ENCODE measurements around the gene CHST12. TPM values are rescaled to one million over a fixed set of nuclear protein-coding genes. Genes with fewer than 3 reads are reported as not detected.

CHST12 gene
- total RNA-seq, 1 donor from 2014 or later = 27.3 TPM

DNA sequence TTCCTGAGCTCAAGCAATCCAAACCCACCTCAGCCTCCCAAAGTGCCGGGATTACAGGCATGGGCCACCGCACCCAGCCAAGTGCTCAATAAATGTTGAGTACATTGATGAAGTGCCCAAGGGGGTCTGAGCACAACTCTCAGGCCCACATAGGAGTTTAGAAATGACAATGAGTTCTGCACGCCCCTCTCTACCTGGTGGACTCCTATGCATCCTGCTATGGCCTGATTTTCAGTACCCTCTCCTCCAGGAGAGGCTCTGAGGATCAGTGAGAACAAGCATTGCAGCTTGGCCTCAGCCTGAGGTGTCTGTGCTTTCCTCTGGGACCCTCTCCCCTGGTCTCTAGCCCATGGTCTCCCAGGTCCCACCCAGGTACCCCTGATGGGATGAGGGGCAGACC lies 93.7 kb downstream of the CHST12 start:
- H3K4me3 Mint-ChIP-seq (ENCODE audit: unreplicated experiment) = no peak overlapping the region
- H3K4me1 Mint-ChIP-seq (ENCODE audit: low read depth, unreplicated experiment) = peaks cover 5% of the 10 kb centered on the region
- no peak for DNase-seq
- H3K9me3 Mint-ChIP-seq (ENCODE audit: unreplicated experiment) = peaks cover 4% of the 10 kb centered on the region
- peaks cover 5% of the 10 kb centered on the region for H3K27me3 Mint-ChIP-seq (ENCODE audit: unreplicated experiment)
- no peak overlapping the region for H3K27ac Mint-ChIP-seq (ENCODE audit: unreplicated experiment)
- peaks cover under 1% of the 10 kb centered on the region for H3K36me3 Mint-ChIP-seq (ENCODE audit: unreplicated experiment)
- TF ChIP-seq, protein P1, sequence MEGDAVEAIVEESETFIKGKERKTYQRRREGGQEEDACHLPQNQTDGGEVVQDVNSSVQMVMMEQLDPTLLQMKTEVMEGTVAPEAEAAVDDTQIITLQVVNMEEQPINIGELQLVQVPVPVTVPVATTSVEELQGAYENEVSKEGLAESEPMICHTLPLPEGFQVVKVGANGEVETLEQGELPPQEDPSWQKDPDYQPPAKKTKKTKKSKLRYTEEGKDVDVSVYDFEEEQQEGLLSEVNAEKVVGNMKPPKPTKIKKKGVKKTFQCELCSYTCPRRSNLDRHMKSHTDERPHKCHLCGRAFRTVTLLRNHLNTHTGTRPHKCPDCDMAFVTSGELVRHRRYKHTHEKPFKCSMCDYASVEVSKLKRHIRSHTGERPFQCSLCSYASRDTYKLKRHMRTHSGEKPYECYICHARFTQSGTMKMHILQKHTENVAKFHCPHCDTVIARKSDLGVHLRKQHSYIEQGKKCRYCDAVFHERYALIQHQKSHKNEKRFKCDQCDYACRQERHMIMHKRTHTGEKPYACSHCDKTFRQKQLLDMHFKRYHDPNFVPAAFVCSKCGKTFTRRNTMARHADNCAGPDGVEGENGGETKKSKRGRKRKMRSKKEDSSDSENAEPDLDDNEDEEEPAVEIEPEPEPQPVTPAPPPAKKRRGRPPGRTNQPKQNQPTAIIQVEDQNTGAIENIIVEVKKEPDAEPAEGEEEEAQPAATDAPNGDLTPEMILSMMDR (IDR thresholded peaks at IDR 0.05; ENCODE audit: partially characterized antibody, unreplicated experiment) = no peak

DNA sequence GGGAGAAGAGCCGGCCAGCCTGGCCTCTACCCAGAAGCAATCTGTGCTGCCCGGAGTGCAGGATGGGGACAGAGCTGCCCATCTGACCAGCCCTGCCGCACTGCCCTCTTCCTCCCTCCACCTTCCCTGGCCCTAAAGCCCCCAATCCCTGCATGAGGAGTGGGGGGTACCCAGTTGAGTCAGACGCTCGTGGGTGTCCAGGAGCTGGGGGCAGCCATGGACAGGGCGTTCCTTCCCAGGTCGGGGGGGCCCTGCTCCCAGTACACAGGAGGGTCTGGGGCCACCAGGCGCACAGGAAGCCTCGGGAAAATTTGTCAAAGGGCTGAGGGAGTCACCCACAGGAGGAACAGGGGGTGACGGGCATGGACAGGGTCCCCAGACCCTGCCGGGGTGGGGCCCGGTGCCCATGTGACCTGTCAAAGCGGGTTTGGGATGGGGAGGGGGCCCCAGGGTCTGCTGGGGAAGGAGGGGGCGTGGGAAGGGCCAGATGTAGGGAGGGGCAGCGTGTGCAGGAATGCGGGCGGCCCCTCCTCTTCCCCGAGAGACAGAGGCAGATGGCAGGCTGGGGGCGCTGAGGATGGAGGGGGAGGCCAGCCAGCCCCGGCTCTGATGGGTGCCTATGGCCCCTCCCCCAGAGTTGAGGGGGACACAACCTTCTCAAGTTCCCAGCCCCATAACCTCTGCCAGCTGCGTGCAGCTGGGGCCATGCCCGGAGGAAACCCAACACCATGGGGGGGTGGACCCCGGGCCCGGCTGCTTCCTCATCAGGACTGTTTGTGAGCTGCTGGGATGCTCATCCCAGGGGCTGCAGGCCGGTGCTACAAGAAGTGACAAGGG lies 94.3 kb downstream of the CHST12 start:
- TF ChIP-seq, protein P1 (IDR thresholded peaks at IDR 0.05; ENCODE audit: partially characterized antibody, unreplicated experiment) = no peak
- Mint-ChIP-seq H3K27ac (ENCODE audit: unreplicated experiment) (no peak overlapping the region), H3K4me3 (ENCODE audit: unreplicated experiment) (no peak overlapping the region), H3K9me3 (ENCODE audit: unreplicated experiment) (peaks cover 2% of the 10 kb centered on the region), H3K4me1 (ENCODE audit: low read depth, unreplicated experiment) (peaks cover 5% of the 10 kb centered on the region), H3K27me3 (ENCODE audit: unreplicated experiment) (peaks cover 5% of the 10 kb centered on the region), H3K36me3 (ENCODE audit: unreplicated experiment) (no peaks in the 10 kb centered on the region)
- DNase-seq = no peak

Other genes with a start within 250 kb of the CHST12 start
- gene MAD1L1, start 170.7 kb upstream of the CHST12 start, total RNA-seq (ENCODE audit: unreplicated experiment) = 57.6 TPM
- 28.1 TPM for gene MRM2, start 161.4 kb upstream of the CHST12 start, total RNA-seq (ENCODE audit: unreplicated experiment)
- gene NUDT1, start 161.4 kb upstream of the CHST12 start, total RNA-seq (ENCODE audit: unreplicated experiment) = 19.5 TPM
- gene SNX8, start 89.2 kb upstream of the CHST12 start, total RNA-seq (ENCODE audit: unreplicated experiment) = 22.2 TPM
- 136 TPM for gene EIF3B, start 48.8 kb upstream of the CHST12 start, total RNA-seq (ENCODE audit: unreplicated experiment)
- gene GRIFIN, start 72.8 kb downstream of the CHST12 start, total RNA-seq (ENCODE audit: unreplicated experiment) = not detected
- 75.5 TPM for gene LFNG, start 116.2 kb downstream of the CHST12 start, total RNA-seq (ENCODE audit: unreplicated experiment)
- 30.5 TPM for gene BRAT1, start 151.9 kb downstream of the CHST12 start, total RNA-seq (ENCODE audit: unreplicated experiment)
- 12.0 TPM for gene IQCE, start 155.4 kb downstream of the CHST12 start, total RNA-seq (ENCODE audit: unreplicated experiment)
- 324 TPM for gene TTYH3, start 228.4 kb downstream of the CHST12 start, total RNA-seq (ENCODE audit: unreplicated experiment)

Measured in glutamatergic neuron (in vitro differentiated cells).